HL-60 (cell line): ENCODE results near the gene HTR3E.
"Not testable (repeated sequence)": the region's sequence is repeated elsewhere in the genome, so short reads cannot be mapped to it uniquely, and the experiment has no call there.

Experiments used
- DNase-seq, 2 experiments: peaks; one replicate each; pipeline ENCODE4 v3.0.0-alpha.2; 2010 to 2020; ENCODE audit warnings: low read depth in 1 of 2, low spot score in 1 of 2
- H3K27ac ChIP-seq: fragments of 250-450 bp; sonication (Bioruptor Pico); replicated peaks from 2 replicates; pipeline ENCODE4 v1.5.1; 2020; ENCODE audit warnings: mild to moderate bottlenecking, moderate library complexity
- H3K27me3 ChIP-seq: fragments of 250-450 bp; sonication (Bioruptor Pico); 2 replicates; pipeline ENCODE4 v1.5.1; 2021; ENCODE audit warnings: mild to moderate bottlenecking, moderate library complexity; ENCODE audit not compliant: insufficient read depth, poor library complexity, severe bottlenecking
- H3K4me3 ChIP-seq: replicated peaks from 2 replicates; pipeline ENCODE4 v1.5.1; 2011; ENCODE audit warnings: mild to moderate bottlenecking, control low read depth, low read length; ENCODE audit not compliant: insufficient read depth
- GABPA ChIP-seq: IDR thresholded peaks from 2 replicates; pipeline ENCODE4 v1.6.1; 2012; ENCODE audit warnings: low read depth
- POLR2AphosphoS5 ChIP-seq: IDR thresholded peaks from 2 replicates; pipeline ENCODE4 v1.6.1; 2012; ENCODE audit warnings: low read depth
- SPI1 ChIP-seq: IDR thresholded peaks from 2 replicates; pipeline ENCODE4 v1.6.1; 2012; ENCODE audit warnings: low read depth, mild to moderate bottlenecking, borderline replicate concordance
- TF ChIP-seq, protein P1 (sequence below): IDR thresholded peaks from 2 replicates; pipeline ENCODE4 v1.6.1; 2012; ENCODE audit warnings: low read depth; ENCODE audit not compliant: insufficient replicate concordance
- TF ChIP-seq, protein P2 (sequence below): IDR thresholded peaks from one replicate; pipeline ENCODE4 v1.5.1; 2011; ENCODE audit warnings: low read length, control low read depth, inconsistent platforms; ENCODE audit not compliant: insufficient read depth

The HTR3E gene

DNA sequence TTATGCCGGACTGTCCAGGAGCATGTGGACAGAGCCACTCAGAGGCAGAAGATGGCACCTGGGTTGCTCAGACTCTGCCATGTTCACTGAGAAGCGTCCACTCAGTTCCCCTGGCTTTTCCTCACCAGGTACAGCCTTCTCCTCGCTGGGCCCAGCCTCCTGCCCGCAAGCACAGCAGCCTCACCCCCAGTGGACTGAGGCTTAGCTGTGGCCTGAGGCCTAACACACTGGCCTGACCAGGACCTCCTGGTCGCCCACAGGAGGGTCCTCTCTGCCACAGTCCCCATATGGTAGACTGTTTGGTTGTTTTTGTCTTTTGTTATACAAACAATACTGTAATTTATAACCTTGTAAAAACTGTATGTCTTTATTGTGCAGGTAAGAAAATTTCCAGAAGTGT is 28.5 kb upstream of the HTR3E start:
- DNase-seq, result no peak
- Histone ChIP-seq H3K27me3 (no peaks in the 10 kb centered on the region), H3K4me3 (no peak overlapping the region), H3K27ac (no peak overlapping the region)
- TF ChIP-seq, protein P1, sequence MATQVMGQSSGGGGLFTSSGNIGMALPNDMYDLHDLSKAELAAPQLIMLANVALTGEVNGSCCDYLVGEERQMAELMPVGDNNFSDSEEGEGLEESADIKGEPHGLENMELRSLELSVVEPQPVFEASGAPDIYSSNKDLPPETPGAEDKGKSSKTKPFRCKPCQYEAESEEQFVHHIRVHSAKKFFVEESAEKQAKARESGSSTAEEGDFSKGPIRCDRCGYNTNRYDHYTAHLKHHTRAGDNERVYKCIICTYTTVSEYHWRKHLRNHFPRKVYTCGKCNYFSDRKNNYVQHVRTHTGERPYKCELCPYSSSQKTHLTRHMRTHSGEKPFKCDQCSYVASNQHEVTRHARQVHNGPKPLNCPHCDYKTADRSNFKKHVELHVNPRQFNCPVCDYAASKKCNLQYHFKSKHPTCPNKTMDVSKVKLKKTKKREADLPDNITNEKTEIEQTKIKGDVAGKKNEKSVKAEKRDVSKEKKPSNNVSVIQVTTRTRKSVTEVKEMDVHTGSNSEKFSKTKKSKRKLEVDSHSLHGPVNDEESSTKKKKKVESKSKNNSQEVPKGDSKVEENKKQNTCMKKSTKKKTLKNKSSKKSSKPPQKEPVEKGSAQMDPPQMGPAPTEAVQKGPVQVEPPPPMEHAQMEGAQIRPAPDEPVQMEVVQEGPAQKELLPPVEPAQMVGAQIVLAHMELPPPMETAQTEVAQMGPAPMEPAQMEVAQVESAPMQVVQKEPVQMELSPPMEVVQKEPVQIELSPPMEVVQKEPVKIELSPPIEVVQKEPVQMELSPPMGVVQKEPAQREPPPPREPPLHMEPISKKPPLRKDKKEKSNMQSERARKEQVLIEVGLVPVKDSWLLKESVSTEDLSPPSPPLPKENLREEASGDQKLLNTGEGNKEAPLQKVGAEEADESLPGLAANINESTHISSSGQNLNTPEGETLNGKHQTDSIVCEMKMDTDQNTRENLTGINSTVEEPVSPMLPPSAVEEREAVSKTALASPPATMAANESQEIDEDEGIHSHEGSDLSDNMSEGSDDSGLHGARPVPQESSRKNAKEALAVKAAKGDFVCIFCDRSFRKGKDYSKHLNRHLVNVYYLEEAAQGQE, result no peak
- TF ChIP-seq, protein P2, sequence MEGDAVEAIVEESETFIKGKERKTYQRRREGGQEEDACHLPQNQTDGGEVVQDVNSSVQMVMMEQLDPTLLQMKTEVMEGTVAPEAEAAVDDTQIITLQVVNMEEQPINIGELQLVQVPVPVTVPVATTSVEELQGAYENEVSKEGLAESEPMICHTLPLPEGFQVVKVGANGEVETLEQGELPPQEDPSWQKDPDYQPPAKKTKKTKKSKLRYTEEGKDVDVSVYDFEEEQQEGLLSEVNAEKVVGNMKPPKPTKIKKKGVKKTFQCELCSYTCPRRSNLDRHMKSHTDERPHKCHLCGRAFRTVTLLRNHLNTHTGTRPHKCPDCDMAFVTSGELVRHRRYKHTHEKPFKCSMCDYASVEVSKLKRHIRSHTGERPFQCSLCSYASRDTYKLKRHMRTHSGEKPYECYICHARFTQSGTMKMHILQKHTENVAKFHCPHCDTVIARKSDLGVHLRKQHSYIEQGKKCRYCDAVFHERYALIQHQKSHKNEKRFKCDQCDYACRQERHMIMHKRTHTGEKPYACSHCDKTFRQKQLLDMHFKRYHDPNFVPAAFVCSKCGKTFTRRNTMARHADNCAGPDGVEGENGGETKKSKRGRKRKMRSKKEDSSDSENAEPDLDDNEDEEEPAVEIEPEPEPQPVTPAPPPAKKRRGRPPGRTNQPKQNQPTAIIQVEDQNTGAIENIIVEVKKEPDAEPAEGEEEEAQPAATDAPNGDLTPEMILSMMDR, result no peak
- TF ChIP-seq POLR2AphosphoS5 (no peak), SPI1 (no peak), GABPA (no peak)

DNA sequence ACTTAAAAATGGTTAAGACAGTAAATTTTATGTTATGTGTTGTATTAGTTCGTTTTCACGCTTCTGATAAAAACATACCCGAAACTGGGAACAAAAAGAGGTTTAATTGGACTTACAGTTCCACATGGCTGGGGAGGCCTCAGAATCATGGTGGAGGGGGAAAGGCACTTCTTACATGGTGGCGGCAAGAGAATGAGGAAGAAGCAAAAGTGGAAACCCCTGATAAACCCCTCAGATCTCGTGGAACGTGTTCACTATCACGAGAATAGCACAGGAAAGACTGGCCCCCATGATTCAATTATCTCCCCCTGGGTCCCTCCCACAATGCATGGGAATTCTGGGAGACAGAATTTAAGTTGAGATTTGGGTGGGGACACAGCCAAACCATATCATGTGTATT is 25.7 kb upstream of the HTR3E start:
- H3K4me3 ChIP-seq, H3K27me3 ChIP-seq, H3K27ac ChIP-seq, DNase-seq: not testable (repeated sequence)

DNA sequence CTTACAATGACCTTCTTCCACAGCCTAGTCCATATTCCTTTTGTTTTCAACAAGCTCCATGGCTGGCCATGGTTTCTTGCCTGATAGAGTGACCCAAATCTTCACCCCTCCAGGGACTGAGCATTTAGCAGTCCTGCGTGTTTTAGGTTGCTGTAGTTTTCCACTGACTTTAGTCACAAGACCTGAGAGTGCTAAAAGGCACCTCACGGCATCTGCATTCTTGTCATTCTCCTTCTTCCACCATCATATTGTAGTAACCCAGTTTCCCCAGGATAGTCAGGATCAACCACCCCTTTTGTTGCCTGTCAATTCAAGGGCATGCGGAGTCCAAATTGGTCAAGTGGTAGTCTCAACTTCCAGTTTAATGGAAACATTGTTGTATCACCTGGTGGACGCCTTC is 23.2 kb upstream of the HTR3E start:
- TF ChIP-seq, protein P1, result no peak
- no peak for TF ChIP-seq SPI1
- TF ChIP-seq POLR2AphosphoS5, result no peak
- TF ChIP-seq, protein P2, result no peak
- no peak for TF ChIP-seq GABPA
- H3K4me3 ChIP-seq, result no peak overlapping the region
- no peak overlapping the region for H3K27ac ChIP-seq
- no peaks in the 10 kb centered on the region for H3K27me3 ChIP-seq
- no peak for DNase-seq

DNA sequence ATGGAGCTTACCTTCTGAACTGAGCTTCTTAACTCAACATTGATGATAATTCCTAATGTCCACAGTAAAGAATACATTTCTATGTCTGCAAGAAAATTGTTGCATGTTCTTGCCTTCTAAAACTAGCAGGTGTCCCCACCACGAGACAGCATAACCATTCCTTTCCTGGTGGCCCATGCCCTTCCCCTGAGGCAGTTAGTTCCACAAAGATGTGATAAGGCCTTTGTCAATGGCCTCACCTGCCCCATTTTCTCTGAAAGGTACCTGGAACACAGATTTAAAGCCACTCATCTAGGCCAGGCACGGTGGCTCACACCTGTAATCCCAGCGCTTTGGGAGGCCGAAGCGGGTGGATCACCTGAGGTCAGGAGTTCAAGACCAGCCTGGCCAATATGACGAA is 21.0 kb upstream of the HTR3E start:
- H3K27ac ChIP-seq, result no peak overlapping the region
- no peak for DNase-seq
- no peaks in the 10 kb centered on the region for H3K27me3 ChIP-seq
- no peak for TF ChIP-seq SPI1
- TF ChIP-seq, protein P2, result no peak
- TF ChIP-seq, protein P1, result no peak
- no peak overlapping the region for H3K4me3 ChIP-seq
